ENCODE results near the gene RETREG2. TPM values are rescaled to one million over a fixed set of nuclear protein-coding genes. Genes with fewer than 3 reads are reported as not detected.

The RETREG2 gene
- total RNA-seq, 2 donors from 2014 or later: 26.6 to 41.7 TPM

DNA sequence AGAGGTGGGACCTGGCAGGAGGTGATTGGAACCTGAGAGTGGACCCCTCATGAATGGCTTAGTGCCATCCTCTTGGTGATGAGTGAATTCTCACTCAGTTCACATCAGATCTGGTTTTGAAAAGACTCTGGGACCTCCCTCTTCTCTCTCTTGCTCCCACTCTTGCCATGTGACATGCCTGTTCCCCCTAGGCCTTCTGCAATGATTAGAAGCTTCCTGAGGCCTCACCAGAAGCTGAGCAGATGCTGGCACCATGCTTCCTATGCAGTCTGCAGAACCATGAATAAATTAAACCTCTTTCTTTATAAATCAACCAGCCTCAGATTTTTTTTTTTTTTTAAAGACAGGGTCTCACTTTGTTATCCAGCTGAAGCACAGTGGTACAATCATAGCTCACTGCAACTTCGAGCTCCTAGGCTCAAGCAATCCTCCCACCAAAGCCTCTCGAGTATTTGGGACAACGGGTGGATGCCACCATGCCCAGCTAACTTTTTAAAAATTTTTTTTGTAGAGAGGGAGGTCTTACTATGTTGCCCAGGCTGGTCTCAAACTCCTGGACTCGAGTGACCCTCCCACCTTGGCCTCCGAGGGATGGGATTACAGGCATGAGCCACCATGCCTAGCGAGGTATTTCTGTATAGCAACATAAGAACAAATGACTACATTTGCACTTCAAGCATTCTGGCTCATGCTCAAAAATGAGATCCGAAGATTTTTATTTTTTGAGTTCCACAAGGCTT lies 26.5 kb downstream of the RETREG2 start:
- H3K27me3 ChIP-seq: no peaks in the 10 kb centered on the region
- H3K4me3 ChIP-seq: no peak overlapping the region
- TF ChIP-seq, protein P1, sequence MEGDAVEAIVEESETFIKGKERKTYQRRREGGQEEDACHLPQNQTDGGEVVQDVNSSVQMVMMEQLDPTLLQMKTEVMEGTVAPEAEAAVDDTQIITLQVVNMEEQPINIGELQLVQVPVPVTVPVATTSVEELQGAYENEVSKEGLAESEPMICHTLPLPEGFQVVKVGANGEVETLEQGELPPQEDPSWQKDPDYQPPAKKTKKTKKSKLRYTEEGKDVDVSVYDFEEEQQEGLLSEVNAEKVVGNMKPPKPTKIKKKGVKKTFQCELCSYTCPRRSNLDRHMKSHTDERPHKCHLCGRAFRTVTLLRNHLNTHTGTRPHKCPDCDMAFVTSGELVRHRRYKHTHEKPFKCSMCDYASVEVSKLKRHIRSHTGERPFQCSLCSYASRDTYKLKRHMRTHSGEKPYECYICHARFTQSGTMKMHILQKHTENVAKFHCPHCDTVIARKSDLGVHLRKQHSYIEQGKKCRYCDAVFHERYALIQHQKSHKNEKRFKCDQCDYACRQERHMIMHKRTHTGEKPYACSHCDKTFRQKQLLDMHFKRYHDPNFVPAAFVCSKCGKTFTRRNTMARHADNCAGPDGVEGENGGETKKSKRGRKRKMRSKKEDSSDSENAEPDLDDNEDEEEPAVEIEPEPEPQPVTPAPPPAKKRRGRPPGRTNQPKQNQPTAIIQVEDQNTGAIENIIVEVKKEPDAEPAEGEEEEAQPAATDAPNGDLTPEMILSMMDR (IDR thresholded peaks at IDR 0.05): no peak
- no peaks in the 10 kb centered on the region for H3K9me3 ChIP-seq
- H3K4me1 ChIP-seq: peaks cover 0 to 21% of the 10 kb centered on the region in 2 donors
- H3K36me3 ChIP-seq: peaks cover 10% of the 10 kb centered on the region
- no peak overlapping the region for H3K27ac ChIP-seq
- no peak for DNase-seq (ENCODE audit: low spot score)

DNA sequence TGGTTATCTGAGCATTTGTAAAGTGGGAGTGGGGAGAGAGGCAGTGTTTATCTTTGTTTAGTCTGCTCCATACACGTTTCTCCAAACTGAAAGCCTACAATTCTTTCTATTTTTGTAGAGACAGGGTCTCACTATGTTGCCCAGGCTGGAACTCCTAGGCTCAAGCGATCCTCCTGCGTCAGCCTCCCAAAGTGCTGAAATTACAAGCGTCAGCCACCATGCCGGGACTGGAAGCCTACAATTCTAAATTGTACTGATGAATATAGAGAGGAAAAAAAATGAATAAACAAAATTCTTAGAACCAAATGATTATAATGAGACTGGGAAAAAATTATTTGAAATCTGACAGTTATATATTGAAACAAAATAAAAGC lies 27.1 kb downstream of the RETREG2 start:
- TF ChIP-seq, protein P1 (IDR thresholded peaks at IDR 0.05): no peak
- no peaks in the 10 kb centered on the region for H3K27me3 ChIP-seq
- H3K4me1 ChIP-seq: peaks cover 0 to 21% of the 10 kb centered on the region in 2 donors
- H3K4me3 ChIP-seq: no peak overlapping the region
- no peak overlapping the region for H3K27ac ChIP-seq
- no peak for DNase-seq (ENCODE audit: low spot score)
- peaks cover 10% of the 10 kb centered on the region for H3K36me3 ChIP-seq
- no peaks in the 10 kb centered on the region for H3K9me3 ChIP-seq

GRCh38 chr2:219205981-219206327 lies 27.9 kb downstream of the RETREG2 start:
- Histone ChIP-seq H3K27ac (peak overlapping the region; percentile 95 to 98), H3K9me3 (no peaks in the 10 kb centered on the region), H3K4me3 (peak overlapping the region; percentile 76 to 78), H3K36me3 (peaks cover 10% of the 10 kb centered on the region), H3K27me3 (no peaks in the 10 kb centered on the region), H3K4me1 (peaks cover 0 to 21% of the 10 kb centered on the region in 2 donors)
- no peak for DNase-seq (ENCODE audit: low spot score)
- TF ChIP-seq, protein P1 (IDR thresholded peaks at IDR 0.05): no peak

DNA sequence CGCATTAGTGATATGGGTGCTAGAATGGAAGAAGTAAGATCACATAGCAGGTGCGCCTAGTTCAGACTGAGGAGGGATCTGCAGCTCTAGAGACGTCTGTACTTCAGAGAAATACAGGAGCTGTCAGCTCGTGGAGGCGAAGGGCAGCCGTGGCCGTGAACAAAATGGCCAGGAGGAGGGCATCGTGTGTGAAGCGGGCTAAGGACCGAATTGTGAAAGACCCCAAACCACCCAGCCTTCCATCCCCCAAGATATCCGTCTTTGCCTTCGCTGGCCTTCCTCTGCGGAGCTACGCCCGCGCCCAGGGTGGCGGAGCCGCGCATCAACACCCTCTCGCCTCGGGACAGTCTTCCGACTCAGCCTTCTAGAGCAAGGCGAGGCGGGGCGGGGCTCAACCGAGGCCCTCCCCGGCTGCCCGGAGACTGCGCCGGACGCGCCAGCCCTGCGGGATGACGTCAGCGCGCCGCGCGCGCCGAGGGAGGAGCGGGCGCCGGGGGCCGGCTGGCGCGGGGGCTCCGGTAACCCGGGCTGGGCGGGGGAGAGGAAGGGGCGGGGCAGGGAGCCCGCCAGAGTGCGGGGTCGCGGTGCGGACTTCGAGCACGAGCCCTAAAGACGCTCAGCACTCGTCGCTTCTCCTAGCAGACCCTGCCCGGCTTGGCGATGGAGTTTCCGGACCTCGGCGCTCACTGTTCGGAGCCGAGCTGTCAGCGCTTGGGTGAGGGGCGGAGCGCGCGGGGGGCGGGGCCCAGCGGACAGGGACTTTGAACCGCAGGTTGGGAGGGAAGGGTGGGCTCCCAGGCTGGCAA lies 28.5 kb downstream of the RETREG2 start, which contains the start of gene ZFAND2B:
Gene ZFAND2B (plus strand): TSS at position 455 of the 806 bp plus-strand sequence. CDS start 206 bp downstream, at position 661.
- H3K9me3 ChIP-seq: no peaks in the 10 kb centered on the region
- peak within 1 kb of the TSS; percentile 76 to 78 for H3K4me3 ChIP-seq
- TF ChIP-seq, protein P1 (IDR thresholded peaks at IDR 0.05): no peak
- H3K27me3 ChIP-seq: no peaks in the 10 kb centered on the region
- peak within 1 kb of the TSS; percentile 95 to 98 for H3K27ac ChIP-seq
- peak; percentile 96 for DNase-seq (ENCODE audit: low spot score)
- H3K36me3 ChIP-seq: peaks cover 10% of the 10 kb centered on the region
- peaks cover 0 to 21% of the 10 kb centered on the region in 2 donors for H3K4me1 ChIP-seq

DNA sequence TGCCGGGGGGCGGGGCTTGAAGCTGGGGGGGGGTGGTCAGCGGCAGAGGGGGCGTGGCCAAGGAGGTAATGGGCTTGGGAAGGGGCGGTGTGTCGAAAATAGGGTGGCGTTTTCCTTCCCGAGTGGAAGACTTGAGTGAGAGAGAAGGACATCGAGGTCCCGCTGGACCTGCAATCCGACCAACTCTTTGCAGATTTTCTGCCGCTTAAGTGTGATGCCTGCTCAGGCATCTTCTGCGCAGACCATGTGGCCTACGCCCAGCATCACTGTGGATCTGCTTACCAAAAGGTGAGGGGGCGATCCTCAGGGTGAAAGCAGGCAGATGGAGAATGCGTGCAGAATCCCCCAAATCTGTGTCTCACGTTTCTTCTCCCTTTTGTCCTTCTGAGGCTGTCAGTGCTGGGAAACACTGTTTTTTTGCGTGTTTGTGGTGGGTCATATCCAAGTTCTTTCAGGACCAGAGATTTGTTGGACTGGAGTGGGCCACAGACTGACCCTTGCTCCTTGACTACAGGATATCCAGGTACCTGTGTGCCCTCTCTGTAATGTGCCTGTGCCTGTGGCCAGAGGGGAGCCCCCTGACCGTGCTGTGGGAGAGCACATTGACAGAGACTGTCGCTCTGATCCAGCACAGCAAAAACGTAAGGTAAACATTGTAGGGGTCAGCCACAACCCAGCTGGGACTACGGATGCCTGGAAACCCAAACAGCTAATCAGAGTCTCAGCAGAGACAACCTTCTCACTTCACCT lies 29.2 kb downstream of the RETREG2 start:
- H3K4me3 ChIP-seq: peak overlapping the region; percentile 76 to 78
- H3K4me1 ChIP-seq: peaks cover 0 to 21% of the 10 kb centered on the region in 2 donors
- peaks cover 10% of the 10 kb centered on the region for H3K36me3 ChIP-seq
- TF ChIP-seq, protein P1 (IDR thresholded peaks at IDR 0.05): no peak
- H3K9me3 ChIP-seq: no peaks in the 10 kb centered on the region
- peak overlapping the region; percentile 95 to 98 for H3K27ac ChIP-seq
- H3K27me3 ChIP-seq: no peaks in the 10 kb centered on the region
- DNase-seq (ENCODE audit: low spot score): no peak

All from right atrium auricular region (tissue), 2 donors.